Activated naive CD8-positive, alpha-beta T cell treated with anti-CD3 and anti-CD28 coated beads, Interleukin-2, amount 50 U/mL, for 16 hours (primary cell): ENCODE measurements around the gene HTRA2.

Source experiments
- DNase-seq: peaks from one replicate; pipeline ENCODE4 v3.0.0-alpha.2; 2020; ENCODE audit warnings: low read depth, low spot score

HTRA2 gene

DNA sequence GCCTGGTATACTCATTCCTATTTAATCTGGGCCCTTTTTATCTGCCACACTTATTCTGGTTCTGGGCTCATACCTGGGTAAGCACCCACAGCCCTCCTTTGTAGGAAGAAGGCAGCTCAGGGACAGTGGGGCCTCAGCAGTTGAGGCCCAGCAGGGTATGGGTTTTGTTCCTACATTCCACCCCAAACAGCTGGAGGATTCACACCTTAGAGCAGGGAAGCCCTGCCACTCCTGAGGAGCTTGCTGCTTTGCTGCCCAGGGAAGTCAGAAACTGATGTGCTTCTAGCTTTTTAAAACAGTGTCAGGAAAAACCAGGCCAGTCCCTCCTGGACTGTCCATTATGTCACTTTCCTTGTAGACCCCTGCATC is 29.2 kb upstream of the HTRA2 start:
- no peak for DNase-seq

DNA sequence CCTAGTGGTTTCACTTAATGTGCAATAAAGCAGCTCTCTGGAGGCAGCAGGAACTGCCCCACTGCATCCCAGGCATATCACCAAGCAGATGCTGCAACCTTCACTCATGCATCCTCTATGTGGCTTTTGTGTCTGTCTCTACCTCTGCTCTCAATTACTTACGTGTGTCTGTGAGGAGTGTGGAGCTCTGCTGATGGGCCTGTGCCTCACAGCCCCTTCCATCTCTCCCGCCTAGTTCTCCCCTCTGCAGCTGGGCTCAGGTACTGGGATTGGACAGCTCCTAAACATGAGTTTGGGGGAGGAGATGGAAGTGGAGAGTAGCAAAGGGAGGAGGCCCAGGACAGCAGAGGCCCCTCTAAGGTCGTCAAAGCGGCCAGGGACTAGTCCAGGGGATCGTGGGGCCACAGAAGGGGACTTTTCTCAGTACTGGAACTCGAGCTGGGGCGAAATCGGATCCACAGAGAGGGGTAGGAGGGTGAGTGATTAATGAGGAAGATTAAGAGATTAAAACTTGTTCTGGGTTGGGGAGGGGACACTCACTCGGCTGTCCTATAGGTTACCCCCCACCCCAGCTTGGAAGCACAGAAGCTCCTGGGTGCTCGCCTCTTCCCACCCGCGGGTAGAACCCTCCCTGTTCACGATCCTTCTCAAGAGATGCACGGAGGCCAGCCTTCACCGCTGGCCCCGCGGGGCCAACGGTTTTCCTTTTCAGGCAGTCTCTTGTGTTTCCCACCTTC is 28.2 kb upstream of the HTRA2 start:
- DNase-seq = no peak

DNA sequence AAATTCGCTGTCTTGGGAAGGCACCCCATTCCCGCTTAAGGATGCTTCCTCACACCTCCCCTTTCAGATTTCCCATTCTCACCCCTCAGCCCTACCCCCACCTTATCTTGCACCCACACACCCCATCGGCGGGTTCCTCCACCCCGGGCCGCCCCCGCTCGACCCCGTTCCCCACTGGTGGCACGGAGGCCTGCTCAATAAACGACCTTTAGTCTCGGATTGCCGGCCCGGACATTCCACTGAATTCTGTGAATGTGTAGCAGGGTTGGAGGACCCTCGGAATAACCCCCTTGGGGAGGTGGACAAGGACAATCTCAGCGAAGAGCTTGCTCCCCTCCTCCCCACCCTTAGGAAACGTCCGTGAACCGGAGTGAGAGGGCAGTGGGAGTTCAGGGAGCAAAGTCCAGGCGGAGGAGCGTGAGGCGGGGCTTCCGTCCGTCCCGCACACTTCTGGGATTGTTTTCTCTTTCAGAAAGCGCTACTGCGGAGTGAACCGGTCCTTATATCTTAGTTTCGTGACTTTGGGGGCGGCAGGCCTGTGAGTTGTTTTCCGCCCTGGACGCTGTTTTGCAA is 27.5 kb upstream of the HTRA2 start:
- DNase-seq = no peak

DNA sequence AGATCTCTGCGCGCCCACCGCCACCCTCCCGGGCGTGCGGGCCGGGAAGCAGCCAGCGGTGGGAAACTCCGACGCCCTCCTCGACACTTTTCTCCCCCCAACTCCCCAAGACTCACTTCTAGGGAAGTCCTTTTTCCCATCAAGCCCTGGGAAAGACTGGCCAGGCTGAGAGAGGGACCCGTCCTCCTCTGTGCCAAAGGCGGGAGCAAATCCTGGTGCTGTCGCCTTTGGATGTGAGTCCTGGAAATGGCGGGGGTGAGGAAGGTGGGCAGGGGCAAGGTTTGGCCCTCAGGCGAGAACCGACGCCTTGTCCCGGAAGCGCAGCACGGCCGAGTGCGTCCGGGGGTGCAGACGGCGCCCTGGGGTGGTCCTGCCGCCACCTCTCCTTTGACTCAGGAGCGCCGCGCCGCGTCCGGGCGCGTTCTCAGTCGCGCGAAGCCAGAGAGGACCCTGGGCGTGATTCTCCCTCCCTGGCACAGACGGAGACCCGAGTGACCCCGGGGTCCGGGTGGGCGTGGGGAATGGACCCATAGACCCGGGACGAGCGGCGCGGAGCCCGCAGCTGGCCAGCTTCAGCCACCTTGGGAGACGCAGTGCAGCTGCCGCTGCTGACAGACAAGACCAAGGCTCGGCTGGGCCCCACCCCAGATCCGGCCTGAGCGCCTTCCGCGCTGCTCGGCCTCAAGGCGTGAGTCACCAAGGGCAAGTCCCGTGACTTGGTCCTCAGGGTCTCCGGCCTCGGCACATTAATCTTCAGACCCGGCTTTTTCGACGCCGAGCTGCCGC is 26.8 kb upstream of the HTRA2 start:
- DNase-seq = no peak

DNA sequence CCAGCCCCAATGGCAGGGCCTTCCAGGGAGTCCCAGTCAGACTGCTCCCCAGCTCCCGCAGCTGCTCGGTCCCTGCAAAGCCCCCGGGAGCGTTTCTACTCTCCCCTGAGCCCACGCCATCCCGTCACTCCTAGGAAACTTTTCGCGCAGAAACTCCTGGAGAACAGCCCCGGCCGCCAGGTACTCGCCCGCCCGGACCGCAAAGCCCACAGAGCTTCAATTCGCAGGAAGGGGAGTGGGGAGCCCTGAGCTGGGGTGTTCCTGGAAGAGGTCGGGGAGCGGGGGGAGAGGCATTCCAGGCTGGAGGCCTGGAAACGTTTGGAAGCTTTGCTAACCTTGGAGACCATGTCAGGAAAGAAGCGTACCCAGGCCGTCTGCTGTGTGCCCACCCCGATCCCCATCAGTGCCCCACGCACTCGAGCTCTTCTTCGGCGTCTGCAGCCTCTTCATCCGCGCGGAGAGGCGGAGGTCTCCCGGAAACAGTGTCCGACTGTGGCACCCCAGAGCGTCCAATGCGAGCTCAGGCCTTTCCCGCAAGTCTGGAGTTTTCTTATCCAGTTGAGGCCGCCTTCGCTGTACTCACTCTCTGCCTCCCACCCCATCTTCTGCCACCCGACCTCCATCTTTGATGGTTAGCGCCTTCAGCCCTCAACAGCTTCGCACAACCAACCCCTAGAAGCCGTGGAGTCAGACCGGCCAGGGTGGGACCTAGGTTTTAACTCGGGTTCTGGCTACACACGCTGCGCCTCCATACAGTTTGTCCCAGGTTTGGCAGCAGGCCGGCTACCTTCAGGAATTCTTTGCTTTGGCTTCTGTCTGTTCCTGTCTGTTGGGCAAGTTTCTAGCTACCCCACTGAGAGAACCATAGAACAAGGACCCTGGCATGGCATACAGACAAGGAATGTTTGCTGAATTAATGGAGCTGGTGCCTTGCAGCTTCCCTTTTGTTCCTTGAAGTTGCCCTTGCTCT is 25.9 kb upstream of the HTRA2 start:
- DNase-seq = no peak

DNA sequence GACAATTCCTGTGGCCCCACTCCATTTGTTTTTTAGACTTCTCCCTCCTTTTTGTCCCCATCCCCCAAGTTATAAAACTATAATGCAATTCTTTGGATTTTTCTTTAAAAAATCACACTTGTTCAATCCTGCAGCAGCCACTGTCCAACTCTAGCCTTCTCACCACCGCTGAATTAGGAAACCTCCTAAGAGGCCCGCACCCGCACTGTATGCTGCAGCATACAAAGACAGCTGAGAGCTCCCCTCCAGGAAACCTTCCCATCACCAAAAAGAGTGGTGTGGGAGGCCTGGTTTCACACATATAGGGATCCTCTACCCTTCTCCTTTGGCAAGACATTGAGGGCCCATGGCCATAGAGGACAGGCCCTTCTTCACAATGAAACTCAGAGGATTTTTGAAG is 25.1 kb upstream of the HTRA2 start:
- DNase-seq = no peak

DNA sequence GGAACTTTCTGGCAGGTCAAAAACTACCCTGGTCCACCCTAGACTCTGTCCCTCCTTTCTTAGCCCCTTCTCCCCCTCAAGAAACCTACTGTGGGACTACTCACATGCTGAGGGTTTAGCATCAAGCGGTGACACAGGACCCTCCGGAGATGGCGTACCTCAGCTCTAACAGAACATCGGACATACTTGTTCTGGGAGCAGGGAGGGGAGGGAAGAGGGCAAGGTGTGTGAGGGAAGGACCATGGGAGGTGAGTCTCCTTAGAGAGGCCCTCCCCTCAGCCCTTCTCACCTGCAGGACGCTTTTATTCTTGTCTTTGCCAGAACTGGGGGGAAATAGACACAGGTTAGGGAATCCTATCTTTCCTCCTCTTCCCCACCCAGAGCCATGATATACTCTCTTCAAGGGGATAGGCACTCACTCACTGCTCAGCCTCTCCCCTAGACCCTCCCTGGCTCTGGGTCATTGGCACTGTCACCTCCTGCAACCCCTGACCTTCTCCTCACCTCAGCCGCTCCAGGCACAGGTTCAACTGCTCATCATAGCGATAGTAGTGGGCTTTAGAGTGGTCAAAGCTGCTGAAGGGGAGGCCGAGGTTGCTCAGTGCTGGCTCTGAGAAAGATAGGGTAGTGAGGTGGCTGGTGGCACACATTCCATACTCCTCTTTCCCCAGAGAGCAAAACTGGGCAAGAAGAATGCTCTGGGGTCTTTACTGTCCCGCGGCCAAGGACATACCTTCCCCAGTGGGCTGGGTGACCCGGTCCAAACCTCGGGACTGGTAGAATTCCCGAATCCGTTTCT is 24.1 kb upstream of the HTRA2 start:
- no peak for DNase-seq

DNA sequence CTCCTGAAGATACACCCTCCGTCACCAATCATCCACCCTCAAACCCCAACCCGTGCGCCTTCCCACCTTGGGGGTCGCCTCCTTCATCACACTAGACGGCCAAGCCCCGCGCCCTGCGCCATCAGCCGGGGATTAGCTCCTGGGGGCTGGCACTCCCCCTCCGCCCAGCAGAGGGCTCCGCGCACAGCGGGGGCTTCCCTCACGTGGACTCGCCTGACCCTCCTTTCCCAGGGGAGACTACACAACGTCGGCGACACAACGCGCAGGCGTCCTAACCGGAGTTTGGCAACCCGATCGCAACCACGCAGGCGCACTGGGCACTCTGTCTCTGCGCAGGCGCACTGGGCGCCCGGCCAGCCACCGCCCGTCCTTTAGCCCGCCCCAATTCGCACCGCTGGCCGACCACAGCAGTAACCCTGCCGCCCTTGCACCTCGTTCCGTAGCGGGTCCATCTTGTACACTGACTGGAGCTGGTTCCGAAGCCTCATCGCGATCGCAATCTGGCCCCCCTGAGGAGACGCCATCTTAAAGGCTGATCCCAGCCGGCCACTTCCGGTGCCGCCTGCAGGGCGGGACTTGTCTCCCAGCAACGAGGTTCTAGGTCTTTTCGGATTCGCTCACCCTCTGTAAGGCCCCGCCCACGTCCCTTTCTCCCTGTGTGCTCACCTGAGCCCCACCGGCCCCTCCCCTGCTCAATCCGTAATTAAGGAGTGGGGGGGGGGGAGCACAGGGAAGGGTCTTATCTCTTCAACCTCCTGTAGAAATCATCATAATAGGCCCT is 22.4 kb upstream of the HTRA2 start, which contains the start of gene PCGF1:
Gene PCGF1, minus strand, starts transcription at position 551 of the 781 bp plus-strand sequence. Its CDS starts 27 bp downstream, at position 524.
- DNase-seq = peak; percentile 98

DNA sequence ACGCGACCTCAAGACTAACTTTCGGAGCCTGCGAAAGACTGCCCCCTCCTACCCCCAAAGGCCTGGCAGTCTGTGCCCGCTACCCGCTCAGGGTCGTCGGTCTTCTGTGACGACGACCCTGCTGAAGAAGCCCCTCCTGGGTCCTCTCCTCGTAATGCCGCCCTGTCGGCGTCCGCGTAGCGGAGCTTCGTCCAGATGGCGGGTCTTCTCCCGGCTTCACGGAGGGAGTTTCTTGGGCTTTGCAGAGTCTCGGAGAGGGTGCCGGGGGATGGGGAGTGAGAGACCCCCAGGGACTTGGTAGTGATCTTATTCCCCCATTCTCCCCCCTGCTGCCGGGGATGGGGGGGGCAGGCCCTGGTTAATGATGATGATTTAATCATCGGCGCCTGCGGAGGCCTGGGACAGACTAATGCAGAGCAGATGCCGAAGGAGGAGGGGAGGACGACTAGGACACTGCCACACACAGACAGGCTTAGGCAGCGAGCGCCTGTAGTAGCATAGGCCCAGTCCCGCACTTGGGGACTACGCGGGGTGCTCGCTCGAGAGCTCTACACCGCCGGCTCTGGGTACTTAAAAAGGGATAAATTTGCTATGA is 21.7 kb upstream of the HTRA2 start:
- no peak for DNase-seq

DNA sequence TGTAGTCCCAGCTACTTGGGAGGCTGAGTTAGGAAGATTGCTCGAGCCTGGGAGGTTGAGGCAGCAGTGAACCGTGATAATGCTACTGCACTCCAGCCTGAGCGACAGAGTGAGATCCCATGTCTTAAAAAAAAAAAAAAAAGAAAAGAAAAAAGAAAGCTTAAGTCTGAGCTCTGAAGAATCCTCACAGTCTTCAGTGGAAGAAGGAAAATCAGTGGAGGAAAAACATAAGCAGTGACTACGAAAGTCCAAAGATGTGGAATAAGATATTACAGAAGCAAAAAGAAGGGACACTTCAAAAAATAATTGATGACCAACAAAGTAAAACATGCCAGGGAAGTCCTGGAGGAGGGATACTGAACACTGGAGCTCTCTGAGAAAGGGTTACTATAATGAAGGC is 19.5 kb upstream of the HTRA2 start:
- DNase-seq = no peak

DNA sequence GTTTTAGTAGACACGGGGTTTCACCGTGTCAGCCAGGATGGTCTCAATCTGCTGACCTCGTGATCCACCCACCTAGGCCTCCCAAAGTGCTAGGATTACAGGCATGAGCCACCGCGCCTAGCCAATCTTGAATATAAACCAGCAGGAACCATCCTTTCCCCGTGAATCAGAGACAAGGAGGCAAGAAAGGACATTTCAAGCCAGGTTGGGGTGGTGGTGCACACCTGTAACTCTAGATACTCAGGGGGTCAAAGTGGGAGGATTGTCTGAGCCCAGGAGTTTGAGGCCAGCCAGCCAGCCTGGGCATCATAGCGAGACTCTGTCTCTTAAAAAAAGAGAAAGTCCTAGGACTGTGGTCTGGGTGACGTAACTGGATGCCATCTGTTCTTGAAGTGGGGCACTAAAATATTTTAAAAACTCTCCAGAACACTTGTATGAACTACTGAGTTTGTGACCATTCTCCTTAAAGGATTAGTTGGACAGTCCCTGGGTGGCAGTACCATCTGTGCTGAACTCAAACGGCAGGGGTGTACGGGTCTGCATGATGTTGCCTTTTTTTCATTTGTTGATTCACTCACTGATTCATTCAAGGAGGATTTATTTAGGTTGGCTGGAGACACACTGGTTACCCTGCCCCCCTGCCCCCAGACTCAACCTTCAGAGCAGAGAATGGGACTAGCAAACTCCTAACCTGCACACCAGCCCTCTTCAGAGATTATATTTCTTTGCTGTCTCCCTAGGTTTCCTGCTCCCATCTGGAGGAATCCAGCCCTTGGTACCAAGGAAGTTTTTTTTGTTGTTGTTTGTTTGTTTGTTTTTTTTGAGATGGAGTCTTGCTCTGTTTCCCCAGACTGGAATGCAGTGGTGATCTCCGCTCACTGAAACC is 18.4 kb upstream of the HTRA2 start:
- no peak for DNase-seq

DNA sequence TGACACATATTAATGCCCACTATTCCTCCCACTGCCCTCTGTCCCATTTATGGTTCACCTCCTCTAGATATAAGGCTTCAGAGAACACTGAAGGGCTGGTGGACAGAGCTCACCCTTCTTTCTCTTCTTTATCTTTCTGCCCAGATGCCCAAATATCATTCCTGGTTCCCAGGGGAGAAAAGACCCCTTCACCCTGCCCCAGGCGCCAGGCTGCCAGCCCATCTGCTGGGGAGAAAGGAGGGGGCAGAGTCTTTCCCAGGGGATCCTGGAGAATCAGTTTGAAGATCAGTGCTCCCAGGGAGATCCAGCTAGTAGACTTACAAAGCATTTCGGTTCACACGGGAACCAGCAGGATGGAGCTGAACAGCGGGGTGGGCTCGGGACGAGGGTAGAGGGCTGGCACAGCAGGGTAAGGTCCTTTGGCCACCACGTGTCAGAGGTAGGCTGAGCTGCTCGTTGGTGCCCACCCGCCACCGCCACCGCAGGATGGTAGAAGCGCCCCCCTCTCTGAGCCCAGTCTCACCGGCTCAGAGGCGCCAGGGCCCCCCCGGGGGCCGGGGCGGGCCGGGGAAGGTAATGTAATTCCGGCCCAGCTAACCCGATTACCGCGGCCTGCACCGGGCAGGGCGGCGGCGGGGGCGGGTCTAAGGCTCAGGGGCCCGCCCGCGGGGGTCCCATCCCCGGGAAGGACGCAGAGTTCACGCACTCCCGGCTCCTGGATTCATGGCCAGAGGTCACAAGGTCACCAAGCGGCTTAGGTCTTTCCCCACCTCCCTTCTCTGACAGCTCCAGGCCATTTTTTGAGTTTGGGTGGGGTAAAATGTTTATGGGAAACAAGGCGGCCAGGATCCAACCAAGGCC is 16.8 kb upstream of the HTRA2 start:
- DNase-seq = no peak

DNA sequence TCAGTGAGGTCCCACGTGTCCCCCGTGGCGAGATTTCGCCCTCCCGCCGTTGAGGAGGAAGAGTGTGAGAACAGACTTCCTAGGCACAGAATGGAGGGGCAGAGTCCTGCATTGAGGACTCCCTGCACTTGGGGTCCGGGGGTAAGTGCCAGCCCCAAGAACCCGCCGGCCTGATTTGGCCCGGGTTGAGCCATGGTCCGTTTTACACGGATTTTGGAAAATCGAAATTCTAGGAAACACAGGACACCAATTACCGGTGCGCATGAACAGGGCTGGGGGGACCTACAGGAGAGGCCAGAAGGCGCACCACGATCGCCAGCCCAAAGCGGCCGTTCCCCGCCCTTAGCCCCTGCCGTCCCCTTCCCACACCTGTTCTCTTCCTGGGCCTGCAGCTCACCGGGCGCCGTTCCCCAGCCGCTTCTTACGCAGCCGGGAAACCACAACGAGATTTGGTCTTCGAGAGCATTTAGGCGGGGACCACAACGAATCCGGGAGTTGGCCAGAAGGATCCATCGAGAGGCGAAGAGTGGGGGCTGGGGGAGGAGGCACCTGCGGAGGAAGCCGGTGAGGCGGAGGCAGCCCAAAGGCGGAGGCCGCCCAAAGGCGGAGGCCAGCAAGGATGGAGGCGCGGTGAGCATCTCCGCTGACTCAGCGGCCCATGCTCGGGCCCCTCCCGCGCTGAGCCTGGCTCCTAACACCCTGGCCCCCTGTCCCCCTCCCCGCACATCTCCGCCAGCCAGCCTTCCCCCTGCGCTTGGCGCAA is 15.9 kb upstream of the HTRA2 start:
- no peak for DNase-seq

DNA sequence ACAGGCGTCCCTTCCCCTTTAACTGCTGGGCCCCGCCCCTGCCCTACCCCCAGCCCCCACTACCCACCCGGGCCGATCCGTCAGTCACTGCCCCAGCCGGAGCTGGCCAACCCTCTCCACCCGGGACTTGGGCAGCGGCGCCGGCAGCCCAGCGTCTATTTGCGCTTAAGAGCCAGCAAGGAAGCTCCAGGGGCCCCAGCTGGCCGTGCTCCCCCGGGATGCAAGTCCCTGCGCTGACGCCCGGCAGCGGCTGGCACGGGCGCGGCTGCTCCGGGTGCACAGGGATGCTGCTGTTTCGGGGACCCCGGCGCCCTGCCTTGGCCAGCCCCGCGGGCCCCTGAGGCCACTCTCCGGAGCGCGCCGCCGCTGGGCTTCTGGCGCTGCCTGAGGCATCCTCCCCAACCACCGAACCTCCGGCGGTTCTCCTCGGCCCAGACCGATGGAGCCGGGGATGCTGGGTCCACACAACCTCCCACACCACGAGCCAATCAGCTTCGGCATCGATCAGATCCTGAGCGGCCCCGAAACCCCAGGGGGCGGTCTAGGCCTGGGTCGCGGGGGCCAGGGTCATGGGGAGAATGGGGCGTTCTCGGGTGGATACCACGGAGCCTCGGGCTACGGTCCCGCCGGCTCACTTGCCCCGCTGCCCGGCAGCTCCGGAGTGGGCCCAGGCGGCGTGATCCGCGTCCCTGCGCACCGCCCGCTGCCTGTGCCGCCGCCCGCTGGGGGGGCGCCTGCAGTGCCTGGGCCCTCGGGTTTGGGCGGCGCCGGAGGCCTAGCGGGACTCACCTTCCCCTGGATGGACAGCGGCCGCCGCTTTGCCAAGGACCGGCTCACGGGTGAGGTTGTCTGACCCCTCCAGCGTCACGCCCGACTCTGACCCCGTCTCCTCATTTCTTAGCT is 15.1 kb upstream of the HTRA2 start, which contains the start of gene TLX2:
Gene TLX2, plus strand, starts transcription at position 83 of the 903 bp plus-strand sequence. Its CDS starts 357 bp downstream, at position 440.
- no peak for DNase-seq

DNA sequence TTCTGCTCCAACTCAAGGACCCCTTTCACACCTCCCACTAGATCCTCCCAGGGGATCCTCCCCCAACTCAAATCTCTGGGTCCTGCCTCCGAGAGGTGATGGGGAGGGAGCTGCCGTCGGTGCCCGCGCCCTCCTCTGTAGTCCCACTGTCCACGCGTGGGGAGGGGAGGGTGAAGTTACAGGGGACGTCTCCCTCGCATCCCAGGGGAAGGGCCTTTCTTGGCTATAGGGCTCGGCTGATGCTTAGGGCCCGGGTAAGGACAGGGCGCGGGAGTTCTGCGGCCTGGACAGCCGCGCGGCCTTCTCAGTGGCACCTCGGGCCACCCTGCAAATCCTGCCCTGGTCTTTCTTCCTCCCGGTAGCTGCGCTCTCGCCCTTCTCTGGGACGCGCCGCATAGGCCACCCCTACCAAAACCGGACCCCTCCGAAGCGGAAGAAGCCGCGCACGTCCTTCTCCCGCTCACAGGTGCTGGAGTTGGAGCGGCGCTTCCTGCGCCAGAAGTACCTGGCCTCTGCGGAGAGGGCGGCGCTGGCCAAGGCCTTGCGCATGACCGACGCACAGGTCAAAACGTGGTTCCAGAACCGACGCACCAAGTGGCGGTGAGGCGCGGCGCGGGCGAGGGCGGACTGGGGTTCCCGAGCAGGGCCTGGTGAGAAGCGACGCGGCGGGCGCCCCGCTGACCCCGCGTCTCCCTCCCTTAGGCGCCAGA is 14.3 kb upstream of the HTRA2 start:
- no peak for DNase-seq
